HG02943 (cell line): Measurements from ENCODE around the gene NCBP1.
A peak's percentile ranks its signal among the peaks of the same experiment; 100 is the strongest.

Experiments used
- ATAC-seq: cut with Tn5 transposase; IDR thresholded peaks from one replicate; pipeline ENCODE4 v1.9.1; 2021; ENCODE audit warnings: mild to moderate bottlenecking, low read depth, moderate library complexity; ENCODE audit not compliant: unreplicated experiment

The NCBP1 gene

DNA sequence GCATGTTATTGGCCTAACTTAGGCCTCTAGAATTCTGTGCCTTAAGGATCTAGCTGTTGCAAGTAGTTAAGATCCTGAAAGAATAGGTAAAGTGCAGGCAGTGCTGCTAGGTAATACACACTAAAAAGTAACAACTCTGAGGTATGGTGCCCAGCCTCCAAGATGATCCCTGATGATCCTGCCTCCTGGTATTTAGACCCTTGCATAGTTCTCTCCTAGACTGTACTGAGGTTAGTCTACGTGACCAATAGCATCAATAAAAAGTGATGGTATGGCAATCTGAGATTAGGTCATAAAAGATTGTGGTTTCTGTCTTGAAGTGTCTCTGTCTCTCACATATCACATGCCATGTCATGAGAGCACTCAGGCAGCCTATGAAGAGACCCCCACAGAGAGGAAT lies 9.7 kb upstream of the NCBP1 start:
- no peak for ATAC-seq

DNA sequence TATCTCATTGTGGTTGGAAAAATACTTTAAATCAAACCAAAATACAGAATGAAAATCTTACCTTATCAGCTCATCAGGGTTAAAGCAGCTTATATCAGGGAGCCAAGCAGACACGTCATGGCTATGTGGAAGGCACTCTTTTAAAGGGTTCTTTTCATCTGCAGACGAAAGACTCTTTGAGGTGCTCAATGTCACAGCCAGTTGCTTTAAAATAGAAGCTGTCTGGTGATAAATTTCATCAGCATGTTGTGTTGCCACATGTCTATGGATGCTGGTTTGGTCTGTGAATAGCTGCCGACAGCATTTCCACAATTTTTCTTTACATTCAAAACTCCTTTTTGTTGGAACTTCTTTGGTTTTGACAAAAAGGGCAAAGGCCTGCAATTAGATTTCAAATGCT lies 8.0 kb upstream of the NCBP1 start:
- ATAC-seq = no peak

DNA sequence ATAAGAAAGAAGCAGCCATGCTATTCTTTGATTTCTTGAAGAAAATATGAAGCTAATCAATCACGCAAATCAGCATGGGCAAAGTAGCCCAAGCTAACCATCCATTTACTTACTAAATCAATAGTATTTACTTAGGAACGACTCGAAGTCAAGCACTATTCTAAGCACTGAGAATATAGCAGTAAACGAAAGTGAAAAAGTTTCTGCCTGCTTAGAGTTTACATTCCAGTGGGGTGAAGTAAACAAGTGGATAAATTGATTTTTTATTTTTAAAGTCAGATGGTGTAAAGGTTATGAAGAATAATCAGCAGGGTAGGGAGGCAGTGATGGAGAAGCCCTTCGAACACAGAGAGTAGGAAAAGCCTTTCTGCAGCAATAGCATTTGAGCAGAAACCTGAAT lies 6.0 kb upstream of the NCBP1 start:
- ATAC-seq = no peak

DNA sequence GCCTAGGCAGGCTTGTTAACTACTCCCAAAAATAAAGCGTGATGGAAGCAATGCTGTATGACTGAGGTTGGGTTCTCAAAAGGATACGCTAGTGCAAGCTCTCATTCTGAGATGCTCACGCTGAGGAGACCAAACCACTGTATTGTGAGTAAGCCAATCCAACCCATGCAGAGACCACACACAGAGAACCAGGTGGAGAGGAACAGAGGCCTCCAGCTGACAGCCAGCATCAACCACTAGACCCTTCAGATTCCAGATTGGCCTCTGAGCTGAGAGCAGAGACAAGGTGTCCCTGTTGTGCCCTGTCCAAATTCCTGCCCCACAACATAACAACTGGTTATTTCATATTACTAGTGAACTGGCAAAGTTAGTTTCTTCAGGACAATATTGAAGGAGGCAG lies 5.0 kb upstream of the NCBP1 start:
- ATAC-seq = no peak

DNA sequence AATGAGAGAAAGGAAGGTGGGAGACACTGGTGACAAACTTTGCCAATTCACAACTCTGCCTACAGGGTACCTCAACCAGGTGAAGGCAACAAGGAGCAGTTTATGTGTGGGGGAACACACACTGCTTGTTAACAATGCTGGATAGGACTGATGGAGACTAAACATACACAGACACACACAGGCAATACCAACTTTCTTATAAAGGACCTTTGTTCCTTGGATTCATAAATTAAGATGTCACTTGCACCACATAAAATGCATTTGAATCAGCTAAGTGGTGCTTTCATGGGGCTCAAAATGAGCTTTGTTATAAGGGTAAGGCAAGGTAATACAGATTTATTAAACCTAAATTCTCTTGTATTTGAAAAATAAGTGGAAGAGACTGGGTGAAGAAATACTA lies 4.5 kb upstream of the NCBP1 start:
- no peak for ATAC-seq

DNA sequence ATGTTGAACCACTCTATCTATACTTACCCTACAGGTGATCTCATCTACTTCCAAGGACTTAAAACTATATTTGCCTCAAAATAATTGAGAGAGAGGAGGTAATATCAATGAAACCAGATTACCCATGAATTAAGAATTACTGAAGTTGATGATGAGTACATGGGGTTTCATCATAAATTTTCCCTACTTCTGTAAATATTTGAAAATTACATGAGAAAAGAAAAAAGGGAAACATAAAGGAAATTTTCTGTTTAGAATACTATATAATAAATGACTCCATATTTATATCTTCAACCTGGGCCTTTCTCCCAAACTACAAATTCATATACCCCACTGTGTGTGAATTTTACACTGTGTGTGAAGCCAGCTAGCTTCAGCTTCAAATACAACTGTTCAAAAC lies 3.0 kb upstream of the NCBP1 start:
- ATAC-seq = no peak

DNA sequence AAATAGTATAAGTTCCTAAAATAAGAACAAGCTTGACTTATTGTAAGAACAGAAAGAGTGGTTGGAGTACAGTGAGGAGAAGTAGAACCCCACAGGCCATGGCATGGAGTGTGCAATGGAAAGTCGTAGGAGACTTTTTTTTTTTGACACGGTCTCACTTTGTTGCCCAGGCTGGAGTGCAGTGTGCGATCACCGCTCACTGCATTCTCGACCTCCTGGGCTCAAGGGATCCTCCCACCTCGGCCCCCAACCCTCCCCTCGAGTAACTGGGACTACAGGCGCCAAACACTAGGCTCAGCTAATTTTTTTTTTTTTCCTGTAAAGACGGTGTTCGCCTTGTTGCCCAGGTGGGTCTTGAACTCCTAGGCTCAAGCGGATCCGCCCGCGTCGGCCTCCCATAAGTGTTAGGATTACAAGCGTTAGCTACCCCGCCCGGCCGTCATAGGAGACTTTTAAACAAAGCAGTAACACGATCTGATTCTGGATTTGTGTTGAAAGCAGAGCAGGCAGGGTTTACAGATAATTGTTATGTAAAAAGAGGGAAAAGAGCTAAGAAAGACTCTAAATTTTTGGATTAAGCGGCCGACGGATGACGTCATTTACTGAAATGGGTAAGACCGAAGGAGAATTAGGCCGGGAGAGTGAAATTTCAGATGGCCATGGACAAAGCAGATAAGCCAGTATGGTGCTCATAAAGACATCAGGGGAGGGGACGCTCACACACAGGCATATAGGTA lies 1.2 kb upstream of the NCBP1 start:
- peak; percentile 18 for ATAC-seq

DNA sequence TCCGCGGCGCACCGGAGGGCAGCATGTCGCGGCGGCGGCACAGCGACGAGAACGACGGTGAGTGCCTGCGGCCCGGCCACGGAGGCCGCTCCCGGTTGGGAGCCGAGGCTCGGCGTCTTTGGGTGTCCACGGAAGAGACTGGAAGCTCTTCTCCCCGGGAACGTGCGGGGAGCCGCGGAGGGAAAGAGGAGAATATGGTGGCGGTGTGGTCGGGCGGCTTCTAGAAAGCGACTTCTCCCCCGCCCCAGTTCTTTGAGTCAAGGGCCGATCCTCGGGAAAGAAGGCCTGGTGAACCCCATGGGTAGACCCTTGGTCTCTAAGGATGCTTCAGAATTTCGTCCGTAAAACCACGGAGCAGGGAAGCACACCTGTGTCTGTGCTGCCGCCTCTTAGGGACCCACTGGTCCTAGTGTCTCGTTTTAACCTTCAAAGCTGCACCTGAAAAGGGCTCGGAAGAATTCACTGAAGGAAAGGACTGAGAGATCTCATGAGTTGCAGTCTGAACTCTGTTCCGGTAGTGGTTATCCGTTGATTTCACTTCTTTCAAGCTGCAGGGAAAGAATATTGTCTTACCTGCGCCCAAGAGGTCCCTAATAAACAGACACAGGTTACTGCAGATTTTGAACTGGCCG lies 354 bp downstream of the NCBP1 start:
- ATAC-seq = no peak

DNA sequence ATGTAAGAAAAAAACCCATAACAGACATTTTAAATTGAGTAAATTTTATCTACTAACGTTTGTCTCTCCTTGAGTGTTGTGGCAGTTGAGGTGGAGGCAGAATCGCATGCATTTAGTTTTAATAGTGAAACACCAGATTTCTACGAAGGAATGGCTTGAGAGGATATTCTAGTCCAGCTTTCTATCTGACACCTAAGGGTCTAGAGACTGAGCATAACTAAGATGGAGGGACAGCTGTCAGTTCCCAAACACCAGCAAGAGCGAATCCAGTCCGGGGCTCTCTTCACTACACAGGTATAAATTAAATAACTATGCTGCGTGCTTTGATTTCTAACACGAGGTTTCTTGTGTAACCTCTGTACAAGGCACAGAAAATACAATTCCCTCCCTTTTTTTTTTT lies 1.4 kb downstream of the NCBP1 start:
- no peak for ATAC-seq

DNA sequence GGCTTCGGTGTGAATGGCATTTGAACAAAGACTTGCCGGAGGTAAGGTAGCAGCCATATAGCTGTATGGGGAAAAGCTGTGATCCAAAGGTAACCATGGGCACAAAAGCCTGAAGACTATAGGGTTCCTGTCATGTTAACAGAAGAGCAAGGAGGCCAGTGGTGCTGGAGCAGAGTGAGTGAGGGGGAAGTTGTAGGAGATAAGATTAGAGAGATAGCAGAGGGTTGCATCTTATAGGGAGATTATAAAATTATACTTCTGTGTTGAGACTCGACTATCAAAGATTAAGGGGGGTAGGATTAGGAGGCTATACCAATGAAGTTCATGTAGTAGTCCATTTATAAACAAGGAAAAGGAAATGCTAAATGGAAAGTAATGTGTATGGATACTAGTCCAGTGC lies 3.3 kb downstream of the NCBP1 start:
- no peak for ATAC-seq

DNA sequence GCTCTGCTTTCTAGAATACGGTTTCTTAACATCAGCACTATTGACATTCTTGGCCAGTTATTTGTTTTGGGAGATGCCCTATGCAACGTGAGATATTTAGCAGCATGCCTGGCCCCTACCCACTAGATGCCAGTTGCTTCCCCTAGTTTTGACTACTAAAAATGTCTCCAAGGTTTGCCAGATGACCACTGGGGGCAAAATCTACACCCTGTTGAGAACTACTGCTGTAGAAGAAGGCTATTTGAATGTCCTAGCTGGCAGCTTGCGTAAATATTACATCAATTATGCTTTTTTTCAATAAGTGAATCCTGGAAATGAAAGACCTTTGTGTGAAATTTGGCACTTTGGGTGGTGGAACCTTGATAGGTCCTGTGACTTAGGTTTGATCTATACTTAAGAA lies 5.0 kb downstream of the NCBP1 start:
- no peak for ATAC-seq

DNA sequence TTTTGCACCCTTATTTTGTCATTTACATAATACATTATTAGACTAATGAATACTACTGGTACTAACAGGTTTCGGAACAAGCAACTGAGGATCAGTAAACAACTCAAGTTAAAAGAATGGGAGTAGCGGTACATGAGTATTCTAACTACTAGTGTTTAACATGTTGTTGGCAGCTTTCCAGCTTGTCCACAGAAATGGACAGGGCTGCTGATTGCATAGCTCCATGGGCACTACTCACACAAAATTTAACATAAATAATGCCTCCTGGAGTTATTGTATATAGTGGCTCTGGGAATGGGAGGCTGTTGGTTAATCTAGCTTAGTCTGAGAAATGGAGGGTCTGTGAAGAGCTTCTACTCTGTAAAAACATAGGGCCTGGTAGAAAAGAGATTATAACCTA lies 6.7 kb downstream of the NCBP1 start:
- no peak for ATAC-seq

DNA sequence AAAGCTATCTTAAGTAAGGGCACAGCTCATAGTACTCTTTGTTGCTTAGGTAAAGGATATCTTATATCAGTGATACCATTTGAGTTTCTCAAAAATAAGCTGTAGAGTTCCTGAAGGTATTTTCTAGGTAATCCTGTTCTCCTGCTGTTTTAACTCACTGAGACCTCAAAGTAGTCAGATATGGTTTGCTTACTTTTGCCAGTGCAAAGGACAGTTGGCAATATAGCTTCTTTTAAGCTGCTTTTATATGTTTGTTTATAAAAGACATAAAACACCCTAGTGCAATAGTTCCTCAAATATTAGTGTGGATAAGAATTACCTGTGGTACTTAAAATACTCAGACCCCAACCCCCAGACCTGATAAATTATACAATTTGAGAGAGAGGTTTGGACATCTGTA lies 12.1 kb downstream of the NCBP1 start:
- no peak for ATAC-seq

DNA sequence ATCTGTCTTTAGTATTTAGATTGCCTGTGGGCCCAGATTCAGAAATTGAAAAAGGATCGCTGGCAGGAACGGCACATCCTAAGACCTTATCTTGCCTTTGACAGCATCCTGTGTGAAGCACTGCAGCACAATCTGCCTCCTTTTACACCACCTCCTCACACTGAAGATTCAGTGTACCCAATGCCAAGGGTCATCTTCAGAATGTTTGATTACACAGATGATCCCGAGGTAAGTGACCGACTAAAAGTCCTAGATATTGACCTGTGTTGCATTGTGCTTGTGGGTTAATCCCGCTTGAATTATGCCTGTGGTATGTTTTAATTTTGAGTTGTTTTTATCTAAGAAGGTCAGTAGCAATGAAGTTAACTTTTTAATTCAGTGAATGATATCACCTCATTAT lies 14.4 kb downstream of the NCBP1 start:
- no peak for ATAC-seq

DNA sequence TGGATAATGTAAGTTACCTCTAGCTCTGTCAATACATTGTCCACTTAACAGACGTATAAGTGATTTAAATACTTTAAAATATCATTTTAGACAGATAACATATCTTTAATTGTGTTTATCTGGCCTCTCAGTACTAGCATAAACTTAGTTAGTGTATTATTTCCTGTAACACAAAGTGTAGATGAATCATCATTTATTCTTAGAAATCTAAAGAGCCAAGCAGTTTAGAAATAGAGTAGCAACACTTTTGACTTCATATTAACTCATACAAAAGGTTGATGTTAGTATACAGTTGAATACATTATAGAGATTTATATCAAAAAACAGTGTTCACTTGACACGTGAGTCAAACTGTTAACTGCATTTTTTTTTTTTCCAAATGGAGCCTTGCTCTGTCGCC lies 18.0 kb downstream of the NCBP1 start:
- ATAC-seq = no peak

DNA sequence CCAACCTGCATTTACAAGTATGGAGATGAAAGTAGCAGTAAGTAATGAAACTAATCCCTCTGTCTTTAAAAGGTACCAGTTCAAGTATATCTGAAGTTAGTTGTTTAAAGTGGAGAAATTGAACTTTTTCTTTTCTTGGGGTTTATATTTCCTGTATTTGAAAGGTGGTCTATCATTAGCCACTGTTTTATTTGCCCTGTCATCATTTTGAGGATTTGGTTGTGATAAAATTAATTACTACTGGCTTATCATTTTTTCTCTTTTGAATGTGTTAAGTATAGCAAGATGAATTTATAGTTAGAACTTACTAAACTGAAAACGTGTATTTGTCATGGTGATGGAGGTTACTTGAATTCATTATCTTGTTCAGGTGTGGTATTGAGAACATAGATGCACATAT lies 25.1 kb downstream of the NCBP1 start:
- ATAC-seq = no peak

DNA sequence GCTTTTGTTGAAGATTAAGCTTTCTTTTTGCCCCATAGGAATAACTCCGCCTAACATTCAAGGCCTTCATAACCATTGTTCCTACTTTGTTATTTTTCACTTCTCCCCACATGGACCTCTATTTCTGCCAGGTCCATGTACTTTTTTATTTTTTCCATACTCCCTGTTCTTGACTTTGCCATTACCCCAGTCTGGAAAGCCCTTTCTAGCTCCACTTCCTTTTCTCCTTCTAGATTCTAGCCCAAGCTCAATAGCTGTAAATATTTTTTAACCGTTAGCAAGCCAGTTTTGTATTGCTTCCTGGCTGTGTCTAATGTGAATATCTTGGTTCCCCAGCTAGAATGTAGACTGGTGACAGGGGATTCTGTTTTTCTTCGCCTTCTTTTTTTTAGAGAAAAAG lies 26.1 kb downstream of the NCBP1 start:
- no peak for ATAC-seq

DNA sequence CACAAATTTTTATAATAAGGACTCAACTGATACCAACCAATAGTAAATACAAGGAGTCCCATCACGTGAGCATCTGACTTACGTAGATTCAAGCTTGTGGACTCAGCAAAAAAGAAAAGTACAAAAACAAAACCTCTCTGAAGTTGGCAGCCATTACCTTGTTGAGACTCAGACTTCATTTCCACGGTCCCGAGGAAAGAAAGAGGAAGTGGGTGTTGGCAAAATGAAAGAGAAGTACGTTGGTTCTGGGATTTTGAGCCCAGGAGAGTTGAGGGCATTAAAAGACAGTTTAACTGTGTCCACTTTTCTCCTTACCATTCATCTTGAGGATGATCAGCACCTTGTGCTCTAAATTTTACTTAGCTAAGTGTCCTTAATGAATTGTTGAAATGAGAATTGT lies 26.7 kb downstream of the NCBP1 start:
- no peak for ATAC-seq

DNA sequence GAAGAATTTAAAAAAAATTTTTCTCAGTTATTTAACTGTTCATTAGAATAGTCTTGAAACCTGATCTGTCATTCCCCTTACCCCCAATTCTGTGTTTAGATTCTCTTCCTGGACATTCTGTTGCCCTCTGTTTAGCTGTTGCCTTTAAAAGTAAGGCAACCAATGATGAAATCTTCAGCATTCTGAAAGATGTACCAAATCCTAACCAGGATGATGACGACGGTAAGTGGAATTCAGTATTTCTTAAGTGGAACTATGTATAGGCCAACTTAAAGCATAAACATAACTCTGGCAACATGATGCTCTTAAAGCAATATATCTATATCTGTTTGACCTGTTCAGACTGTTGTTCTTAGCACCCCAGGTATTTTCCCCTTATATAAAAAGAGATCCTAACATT lies 27.2 kb downstream of the NCBP1 start:
- no peak for ATAC-seq

DNA sequence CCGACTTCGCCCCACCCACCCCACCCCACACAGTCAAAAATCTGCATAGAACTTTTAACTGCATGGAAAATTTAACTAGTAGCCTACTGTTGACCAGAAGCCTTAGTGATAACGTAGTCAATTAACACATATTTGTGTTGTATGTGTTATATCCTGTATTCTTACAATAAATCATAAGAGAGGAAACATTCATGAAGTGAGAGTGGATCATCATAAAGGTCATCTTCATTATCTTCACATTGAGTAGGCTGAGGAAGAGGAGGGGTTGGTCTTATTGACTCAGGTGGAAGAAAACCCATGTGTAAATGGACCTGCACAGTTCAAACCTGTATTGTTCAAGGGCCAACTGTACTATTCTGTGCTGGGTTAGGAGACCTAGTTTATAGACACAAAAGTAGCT lies 32.1 kb downstream of the NCBP1 start:
- no peak for ATAC-seq

DNA sequence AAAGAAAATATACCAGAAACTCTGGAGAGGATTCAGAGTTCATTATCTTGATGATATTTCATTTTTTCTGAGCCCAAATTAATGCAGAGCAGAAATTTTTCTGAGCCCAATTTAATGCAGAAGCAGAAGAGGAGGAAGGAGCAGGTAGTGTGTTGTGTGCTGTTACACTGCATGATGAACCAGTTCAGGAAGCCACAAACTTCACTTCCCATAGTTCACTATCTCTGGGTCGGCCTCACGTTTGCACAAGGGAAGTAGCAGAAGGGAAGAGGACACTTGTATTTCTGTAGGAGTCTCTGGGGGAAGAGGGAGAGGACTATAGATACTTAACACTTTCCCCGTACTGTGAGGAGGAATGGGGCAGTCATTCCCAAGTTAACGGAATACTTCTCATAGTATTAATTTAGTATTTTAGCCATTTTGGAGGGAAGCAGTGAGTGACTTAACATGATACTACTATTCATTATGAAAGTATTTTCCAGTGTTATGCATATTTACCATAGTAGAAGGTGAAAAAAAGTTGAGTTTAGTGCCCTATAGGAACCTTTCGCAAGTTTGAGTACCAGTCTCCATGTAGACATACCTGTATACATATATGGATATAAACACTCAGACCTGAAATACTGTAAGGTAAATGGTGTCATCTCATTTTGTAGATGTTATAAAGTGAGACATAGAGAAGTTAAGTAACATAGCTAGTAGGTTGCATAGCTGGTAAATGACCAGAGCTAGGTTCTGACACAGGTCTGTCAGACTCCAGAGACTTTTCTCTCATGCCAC lies 33.5 kb downstream of the NCBP1 start:
- no peak for ATAC-seq

DNA sequence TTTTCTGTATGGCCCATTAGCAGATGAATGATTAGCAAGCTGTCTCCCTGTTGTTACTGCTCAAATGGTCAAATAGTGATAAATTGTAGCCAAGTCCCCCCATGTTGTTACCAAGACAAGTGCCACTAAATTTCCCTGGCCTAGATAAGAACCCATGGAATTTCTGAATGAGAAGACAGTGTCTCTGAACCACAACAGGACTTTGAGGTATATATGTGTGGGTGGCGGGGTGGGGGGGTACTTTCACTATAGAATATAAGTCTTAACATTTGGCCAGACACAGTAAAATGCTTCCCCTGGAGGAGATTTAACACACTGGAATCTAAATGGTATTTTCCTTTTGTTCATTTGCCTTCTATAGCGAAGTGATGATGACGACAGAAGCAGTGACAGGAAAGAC lies 34.9 kb downstream of the NCBP1 start:
- ATAC-seq = no peak
